ENCODE results near the gene APOL4. TPM values are rescaled to one million over a fixed set of nuclear protein-coding genes. Genes with fewer than 3 reads are reported as not detected.
"Not testable (repeated sequence)": the region's sequence is repeated elsewhere in the genome, so short reads cannot be mapped to it uniquely, and the experiment has no call there.

Gene APOL4
- total and polyA plus RNA-seq, 2 of the 4 experiments (the other 2 are of a cell fraction) = 0.07 TPM; not detected in 1

- CTCF ChIA-PET; POLR2A ChIA-PET (ENCODE audit: unreplicated experiment): not testable (repeated sequence)
These were observed 48.8 kb downstream of the APOL4 start for GRCh38 chr22:36152821-36153220.

More at GRCh38 chr22:36152821-36153220, 48.8 kb downstream of the APOL4 start:
- H2AFZ ChIP-seq (replicated peaks; ENCODE audit: low read length, poor library complexity); H3K4me3 ChIP-seq (ENCODE audit: insufficient read depth, low read depth, low read length); H2BK20ac ChIP-seq (ENCODE audit: low read depth, low read length); H3K18ac ChIP-seq (ENCODE audit: low read depth, low read length); H4K20me1 ChIP-seq (ENCODE audit: insufficient read depth, low read length); ATAC-seq (ENCODE audit: low read depth); H2AK5ac ChIP-seq (ENCODE audit: low read depth, low read length); H3K56ac ChIP-seq (ENCODE audit: extremely low read depth, insufficient read depth, low read length); H3K27ac ChIP-seq (ENCODE audit: insufficient read depth, low read length); H3K9me3 ChIP-seq (ENCODE audit: control insufficient read depth, insufficient read depth, low read length); H3K4me2 ChIP-seq (ENCODE audit: low read depth, low read length); H3K4ac ChIP-seq (ENCODE audit: low read depth, low read length); H2BK5ac ChIP-seq (ENCODE audit: low read depth, low read length, poor library complexity, severe bottlenecking); intact Hi-C loops (cut with micrococcal nuclease); H2BK120ac ChIP-seq (ENCODE audit: low read depth, low read length); H4K5ac ChIP-seq (ENCODE audit: low read depth, low read length); H2AK9ac ChIP-seq (replicated peaks; ENCODE audit: low read depth, low read length, poor library complexity); H3K23ac ChIP-seq (ENCODE audit: low read depth, low read length); H3K9me1 ChIP-seq (ENCODE audit: insufficient read depth, low read length); DNase-seq; H2BK15ac ChIP-seq (ENCODE audit: low read depth, low read length); dilution Hi-C loops (cut with HindIII; ENCODE audit: low sequenced_read_pairs, unreplicated experiment); BruUV-seq (replicated peaks); H3K36me3 ChIP-seq (ENCODE audit: control insufficient read depth, insufficient read depth, low read length); H3K9ac ChIP-seq (ENCODE audit: low read depth, low read length); H3K79me1 ChIP-seq (ENCODE audit: low read depth in 1 of 2, low read length in 2 of 2); H3K14ac ChIP-seq (replicated peaks; ENCODE audit: low read depth, low read length); H4K91ac ChIP-seq (ENCODE audit: insufficient read depth, low read depth, low read length); H3K27me3 ChIP-seq (ENCODE audit: control insufficient read depth, insufficient read depth, low read length); in situ Hi-C loops (cut with MboI; ENCODE audit: low sequenced_read_pairs); H4K8ac ChIP-seq (ENCODE audit: low read depth in 2 of 2, low read length in 2 of 2): not testable (repeated sequence)
- no CpG with 5 or more reads among the region's 4 CpGs for WGBS, 2 experiments (ENCODE audit: extremely low coverage in 2 of 2, insufficient read length in 1 of 2)
- peaks cover 13% of the 10 kb centered on the region; the same call in 1 of the 2 replicates for H3K4me1 ChIP-seq (ENCODE audit: control insufficient read depth, insufficient read depth, low read length)
